Sigmoid colon (tissue), 4 donors: ENCODE results near the gene FBLN2.

Experiments
- EP300 ChIP-seq, 4 donors: sonication (generic); formaldehyde crosslinking; IDR thresholded peaks; one replicate each; pipeline ENCODE4 v1.6.1; 2017; ENCODE audit warnings: antibody characterized with exemption in 4 of 4
- POLR2AphosphoS5 ChIP-seq, 4 donors: sonication (generic); formaldehyde crosslinking; IDR thresholded peaks; one replicate each; pipeline ENCODE4 v1.6.1; 2017; ENCODE audit warnings: antibody characterized with exemption in 4 of 4
- TF ChIP-seq, protein P1 (sequence below), 4 experiments: fragments of 450-650 bp in 3 of 4; fragments of 200-600 bp in 1 of 4; IDR thresholded peaks; one replicate each; pipeline ENCODE4 v1.5.1; 2016 to 2019; ENCODE audit warnings: antibody characterized with exemption in 4 of 4, mild to moderate bottlenecking in 3 of 4, moderate library complexity in 2 of 4

DNA sequence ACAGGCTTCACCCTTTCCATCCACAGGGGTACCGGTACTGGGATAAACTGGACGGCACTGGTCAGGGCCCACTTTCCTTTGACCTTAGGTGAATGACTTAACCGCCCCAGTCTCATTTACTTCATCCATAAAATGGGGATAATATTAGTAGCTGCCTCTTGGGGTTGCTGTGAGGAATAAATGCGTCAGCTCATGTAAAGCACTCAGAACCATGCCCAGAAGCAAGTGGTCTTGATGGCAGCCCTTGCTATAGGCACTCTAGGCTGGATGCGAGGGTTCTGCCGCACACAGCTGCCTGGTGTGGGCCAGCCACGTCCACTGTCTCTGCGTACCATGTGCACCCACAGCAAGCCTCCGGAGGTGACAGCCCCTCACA, 32.2 kb upstream of the FBLN2 start:
- TF ChIP-seq, protein P1, sequence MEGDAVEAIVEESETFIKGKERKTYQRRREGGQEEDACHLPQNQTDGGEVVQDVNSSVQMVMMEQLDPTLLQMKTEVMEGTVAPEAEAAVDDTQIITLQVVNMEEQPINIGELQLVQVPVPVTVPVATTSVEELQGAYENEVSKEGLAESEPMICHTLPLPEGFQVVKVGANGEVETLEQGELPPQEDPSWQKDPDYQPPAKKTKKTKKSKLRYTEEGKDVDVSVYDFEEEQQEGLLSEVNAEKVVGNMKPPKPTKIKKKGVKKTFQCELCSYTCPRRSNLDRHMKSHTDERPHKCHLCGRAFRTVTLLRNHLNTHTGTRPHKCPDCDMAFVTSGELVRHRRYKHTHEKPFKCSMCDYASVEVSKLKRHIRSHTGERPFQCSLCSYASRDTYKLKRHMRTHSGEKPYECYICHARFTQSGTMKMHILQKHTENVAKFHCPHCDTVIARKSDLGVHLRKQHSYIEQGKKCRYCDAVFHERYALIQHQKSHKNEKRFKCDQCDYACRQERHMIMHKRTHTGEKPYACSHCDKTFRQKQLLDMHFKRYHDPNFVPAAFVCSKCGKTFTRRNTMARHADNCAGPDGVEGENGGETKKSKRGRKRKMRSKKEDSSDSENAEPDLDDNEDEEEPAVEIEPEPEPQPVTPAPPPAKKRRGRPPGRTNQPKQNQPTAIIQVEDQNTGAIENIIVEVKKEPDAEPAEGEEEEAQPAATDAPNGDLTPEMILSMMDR (IDR thresholded peaks at IDR 0.05): no peak
- TF ChIP-seq EP300 (IDR thresholded peaks at IDR 0.05): no peak
- TF ChIP-seq POLR2AphosphoS5 (IDR thresholded peaks at IDR 0.05): no peak
